SK-MEL-5 (cell line): ENCODE measurements around the gene PCNP. TPM values are rescaled to one million over a fixed set of nuclear protein-coding genes. Genes with fewer than 3 reads are reported as not detected.
"Not testable (repeated sequence)": the region's sequence is repeated elsewhere in the genome, so short reads cannot be mapped to it uniquely, and the experiment has no call there.

Experiments used
- DNase-seq: peaks from one replicate; pipeline ENCODE4 v3.0.0-alpha.2; 2016; ENCODE audit warnings: low read depth, low spot score
- in situ Hi-C: cut with HindIII; loops from 2 replicates; pipeline ENCODE4 v1.10.0; 2016; ENCODE audit warnings: low sequenced_read_pairs, high pct_unique_total_duplicates, low pct_unique_long_range_greater_than_20kb
- total RNA-seq: library from RNA; depleted of rRNA; stranded (reverse); fragments of >200 nt; shearing (Covaris generic); gene quantifications from 2 replicates; pipeline ENCODE4 v1.2.3, GENCODE V29; 2014

Gene PCNP
- total RNA-seq, 1 experiment from 2014 or later, result 69.9 TPM

DNA sequence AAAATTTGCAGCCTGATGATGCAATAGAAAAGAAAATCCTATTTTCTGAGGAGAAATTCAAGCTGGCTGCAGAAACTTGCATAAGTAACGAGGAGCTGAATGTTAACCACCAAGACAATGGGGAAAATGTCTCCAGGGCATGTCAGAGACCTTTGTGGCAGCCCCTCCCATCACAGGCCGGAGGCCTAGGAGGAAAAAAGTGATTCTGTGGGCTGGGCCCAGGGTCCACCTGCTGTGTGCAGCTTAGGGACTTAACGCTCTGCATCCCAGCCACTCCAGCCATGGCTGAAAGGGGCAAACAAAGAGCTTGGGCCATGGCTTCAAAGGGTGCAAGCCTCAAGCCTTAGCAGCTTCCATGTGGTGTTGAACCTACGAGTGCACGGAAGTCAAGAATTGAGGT, 20.6 kb upstream of the PCNP start:
- in situ Hi-C loops, DNase-seq: not testable (repeated sequence)

DNA sequence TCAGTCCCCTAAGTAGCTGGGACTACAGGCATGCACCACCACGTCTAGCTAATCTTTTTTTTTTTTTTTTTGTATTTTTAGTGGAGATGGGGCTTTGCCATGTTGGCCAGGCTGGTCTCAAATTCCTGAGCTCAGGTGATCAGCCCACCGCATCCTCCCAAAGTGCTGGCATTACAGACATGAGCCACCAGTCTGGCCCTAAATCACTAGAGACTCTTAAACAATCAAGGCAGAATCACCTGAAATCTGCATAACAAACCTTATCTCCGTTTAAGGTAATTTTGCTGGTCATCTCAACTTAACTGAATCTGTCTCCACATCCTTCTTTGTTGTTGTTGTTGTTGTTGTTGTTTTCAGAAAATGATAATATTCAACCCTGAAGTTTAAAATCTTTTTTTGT, 17.9 kb upstream of the PCNP start:
- in situ Hi-C loops, result no loop called here
- DNase-seq, result no peak

DNA sequence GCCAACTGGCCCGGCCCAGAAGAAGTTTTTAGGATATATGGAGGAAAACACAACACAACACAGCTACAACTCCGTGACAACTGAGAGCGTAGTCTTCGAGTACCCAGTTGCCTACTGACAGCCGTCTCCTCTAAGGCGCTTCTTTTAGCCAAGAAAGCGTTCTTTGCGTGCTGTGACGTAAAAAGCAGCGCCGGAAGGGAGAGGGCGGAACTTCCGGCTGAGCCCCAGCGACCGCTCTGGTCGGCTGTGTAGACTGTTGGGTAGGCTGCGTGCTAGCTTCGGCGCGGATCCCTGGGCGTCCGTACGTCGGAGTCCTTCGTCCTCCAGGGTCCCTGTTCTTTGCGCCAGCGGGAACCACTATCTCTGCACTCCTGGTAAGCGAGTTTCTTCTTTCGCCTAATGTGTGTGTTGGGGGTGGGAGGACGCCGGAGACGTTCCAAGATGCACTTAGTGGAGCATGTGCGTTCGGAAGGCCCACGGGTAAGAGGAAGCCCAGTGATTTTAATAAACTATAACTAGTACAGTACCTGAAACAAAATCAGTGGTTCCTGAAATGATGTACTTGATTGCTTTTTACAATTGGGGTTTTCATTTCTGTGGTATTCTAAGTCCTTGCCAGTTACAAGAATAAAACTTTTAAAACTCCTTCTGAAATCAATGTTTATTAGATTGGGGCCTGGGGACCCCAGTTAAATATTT, 12.2 kb upstream of the PCNP start, which contains the start of gene TRMT10C:
TSS of gene TRMT10C (plus strand) at position 239 of the 699 bp plus-strand sequence. CDS start 2,914 bp downstream, outside the sequence.
- DNase-seq, result peak; percentile 95
- in situ Hi-C loops, result no loop called here

DNA sequence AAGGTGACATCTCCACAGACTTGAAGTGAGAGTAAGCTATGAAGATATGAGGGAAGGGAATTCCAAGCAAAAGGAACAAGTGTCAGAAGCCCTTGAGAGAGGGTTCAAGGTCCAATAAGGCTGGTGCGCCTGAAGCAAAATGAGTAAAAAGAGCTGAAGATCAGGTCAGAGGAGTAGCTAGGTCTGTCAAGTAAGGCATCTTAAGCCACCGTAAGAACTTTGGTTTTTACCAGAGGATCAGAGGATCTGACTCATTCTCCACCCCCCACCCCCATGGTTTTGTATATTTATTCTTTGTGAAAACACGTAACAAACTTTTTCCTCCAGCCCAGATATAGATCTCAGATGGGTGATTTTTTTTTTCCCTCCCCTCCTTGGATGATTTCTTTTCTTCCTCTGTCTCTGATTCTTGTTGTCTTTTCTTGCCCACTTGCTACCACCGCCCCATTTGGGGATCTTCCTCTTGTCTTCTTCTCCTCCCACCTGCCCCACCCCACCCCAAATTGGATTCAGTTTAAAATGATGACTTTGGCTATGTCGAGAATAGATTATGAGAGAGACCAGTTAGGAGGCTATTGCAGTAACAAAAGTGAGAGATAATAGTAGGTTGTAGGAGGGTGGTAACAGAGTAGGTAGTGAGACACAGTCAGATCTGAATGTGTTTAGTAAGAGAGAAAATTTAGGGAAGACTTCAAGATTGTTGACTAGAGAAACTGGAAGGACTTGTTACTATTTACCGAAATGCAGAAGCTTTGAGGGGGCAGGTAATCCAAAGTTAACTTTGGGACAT, 6.3 kb upstream of the PCNP start:
- no peak for DNase-seq
- in situ Hi-C loops, result no loop called here

DNA sequence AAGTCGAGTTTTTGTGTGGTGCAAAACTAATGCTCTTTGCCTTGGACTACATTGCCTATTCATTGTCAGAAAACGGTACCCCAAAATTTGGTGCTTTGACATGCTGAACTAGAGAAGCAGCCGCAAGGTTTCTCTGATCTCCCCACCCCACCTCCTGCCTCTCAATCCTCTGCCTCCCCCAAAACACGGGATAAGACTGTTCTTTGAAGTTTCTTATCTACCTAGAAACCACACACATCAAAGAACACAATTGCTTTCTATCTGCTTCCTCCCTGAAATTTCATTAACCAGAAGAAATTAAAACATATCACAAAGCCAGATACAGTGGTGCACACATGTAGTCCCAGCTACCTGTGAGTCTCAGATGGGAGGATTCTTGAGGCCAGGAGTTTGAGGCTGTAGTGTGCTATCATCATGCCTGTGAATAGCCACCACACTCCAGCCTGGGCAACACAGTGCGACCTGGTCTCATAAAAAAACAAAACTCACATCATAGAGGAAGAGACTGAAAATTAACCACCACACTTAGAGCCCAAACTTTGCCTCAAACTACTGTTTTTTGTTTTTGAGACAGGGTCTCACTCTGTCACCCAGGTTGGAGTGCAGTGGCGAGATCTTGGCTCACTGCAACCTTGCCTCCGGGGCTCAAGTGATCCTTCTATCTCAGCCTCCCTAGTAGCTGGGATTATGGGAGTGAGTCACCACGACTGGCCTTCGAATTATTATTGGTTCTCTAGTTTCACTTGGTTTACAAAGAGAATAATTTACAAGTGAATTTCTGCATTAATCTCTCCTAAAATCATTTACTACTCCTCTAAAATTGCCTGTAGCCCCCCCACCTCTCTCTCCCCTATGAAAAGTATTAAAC, 2.7 kb upstream of the PCNP start:
- no peak for DNase-seq

DNA sequence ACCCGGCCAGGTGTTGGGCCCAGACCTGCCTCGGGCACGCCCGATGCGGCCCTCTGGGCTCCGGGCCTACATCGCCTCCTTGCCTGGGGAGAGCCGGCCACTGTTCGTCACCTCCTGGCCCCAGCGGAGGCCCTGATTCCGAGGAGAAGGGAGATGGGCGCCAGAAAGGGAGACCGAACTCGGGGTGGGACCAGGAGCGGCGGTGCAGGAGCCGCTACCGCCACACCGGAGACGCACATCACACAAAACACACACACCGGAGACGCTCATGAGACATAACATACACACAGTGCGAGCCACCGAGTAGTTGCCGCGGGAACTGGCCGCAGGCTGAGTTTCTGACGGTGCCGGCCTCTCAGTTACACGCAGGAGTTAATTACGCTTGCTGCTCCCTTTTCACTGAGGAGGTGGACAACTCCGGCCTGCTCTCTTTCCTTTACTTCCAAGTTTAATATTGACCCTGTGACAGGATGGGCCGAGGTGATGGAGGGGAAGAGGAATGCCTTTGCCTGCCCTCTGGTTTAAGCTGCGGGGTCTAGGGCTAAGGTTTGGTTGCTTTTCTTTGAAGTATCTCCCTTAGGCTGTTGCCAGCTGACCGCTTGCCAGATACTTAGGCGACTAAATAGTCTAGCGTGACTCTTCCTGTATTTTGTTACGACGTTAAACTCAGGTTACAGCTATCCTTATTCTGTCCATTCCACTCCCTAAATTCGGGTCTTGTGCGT, 570 bp downstream of the PCNP start:
- DNase-seq, result peak; percentile 42
- in situ Hi-C loops, result no loop called here

More for the DNA sequence above, 2.7 kb upstream of the PCNP start:
- in situ Hi-C loops, result no loop called here

DNA sequence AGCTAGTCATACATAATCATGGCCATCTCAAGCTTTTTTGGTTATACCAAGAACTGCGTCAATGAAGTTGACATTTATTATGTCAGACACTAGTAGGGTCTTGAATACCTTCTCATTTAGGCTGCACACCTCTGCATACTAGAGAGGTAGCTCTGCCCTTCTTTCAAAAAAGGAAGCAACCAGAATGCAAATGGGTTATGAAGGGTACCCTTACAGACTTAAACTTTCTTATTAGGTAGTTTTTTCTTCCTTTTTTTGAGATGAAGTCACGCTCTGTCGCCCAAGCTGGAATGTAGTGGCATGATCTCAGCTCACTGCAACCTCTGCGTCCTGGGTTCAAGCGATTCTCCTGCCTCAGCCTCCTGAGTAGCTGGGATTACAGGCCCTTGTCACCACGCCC, 3.3 kb downstream of the PCNP start:
- DNase-seq, result no peak
- in situ Hi-C loops, result no loop called here

DNA sequence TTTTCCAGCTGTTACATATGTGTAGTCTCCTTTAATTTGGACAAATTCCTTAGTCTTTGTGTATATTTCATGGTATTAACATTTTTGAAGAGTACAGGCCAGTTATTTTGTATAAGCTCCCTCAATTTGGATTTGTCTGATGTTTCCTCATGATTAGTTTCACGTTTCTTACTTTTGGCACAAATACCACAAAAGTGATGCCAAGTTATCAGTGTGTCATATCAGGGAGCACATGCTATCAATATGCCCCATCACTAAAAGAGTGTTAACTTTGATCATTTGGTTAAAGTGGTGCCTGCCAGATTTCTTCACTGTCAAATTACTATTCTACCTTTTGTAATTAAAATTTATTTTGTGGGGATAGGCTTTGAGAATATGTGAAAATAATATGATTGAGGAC, 14.6 kb downstream of the PCNP start:
- in situ Hi-C loops, result no loop called here

DNA sequence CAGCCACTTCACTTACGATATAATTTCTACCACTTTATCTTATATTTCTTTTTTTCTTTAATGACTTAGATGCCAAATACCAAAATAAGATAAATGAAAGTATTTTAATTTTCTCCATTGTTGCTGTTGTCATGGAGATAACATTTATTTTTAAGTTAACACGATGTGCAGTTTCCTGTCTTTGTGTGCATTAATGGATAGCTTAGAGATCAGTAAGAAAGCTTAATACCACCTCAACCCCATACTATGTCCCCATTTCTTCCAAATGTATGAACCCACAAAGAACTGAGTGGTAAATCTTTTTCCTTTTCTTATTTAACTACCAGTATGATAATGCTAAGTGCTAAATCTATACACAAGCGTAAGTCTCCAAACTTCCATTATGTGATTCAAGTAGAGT, 17.1 kb downstream of the PCNP start:
- DNase-seq, result no peak
- in situ Hi-C loops, result no loop called here

More for the DNA sequence above, 14.6 kb downstream of the PCNP start:
- DNase-seq, result no peak

DNA sequence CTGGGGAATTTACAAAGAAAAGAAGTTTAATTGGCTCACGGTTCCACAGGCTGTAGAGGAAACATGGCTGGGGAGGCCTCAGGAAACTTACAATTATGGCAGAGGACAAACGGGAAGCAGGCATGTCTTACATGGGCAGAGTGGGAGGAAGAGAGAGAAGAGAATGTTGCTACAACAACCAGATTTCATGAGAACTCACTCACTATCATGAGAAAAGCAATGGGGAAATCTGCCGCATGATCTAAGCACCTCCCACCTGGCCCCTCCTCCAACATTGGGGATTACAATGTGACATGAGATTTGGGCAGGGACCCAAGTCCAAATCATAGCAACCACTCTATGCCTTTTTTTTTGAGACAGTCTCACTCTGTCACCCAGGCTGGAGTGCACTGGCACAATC, 28.8 kb downstream of the PCNP start:
- in situ Hi-C loops, result no loop called here
- DNase-seq, result no peak

DNA sequence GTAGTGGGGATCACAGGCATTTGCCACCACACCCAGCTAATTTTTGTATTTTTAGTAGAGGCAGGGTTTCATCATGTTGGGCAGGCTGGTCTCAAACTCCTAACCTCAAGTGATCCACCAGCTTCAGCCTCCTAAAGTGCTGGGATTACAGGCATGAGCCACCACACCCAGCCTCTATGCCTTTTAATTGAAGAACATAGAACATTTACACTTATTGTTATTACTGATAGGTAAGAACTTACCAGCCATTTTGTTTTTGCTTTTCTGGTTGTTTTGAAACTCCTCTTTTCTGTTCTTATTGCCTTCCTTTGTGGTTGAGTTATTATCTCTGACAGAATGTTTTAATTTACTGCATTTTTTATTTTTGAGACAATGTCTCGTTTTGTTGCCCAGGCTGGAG, 29.2 kb downstream of the PCNP start:
- DNase-seq, result no peak
- in situ Hi-C loops, result no loop called here

DNA sequence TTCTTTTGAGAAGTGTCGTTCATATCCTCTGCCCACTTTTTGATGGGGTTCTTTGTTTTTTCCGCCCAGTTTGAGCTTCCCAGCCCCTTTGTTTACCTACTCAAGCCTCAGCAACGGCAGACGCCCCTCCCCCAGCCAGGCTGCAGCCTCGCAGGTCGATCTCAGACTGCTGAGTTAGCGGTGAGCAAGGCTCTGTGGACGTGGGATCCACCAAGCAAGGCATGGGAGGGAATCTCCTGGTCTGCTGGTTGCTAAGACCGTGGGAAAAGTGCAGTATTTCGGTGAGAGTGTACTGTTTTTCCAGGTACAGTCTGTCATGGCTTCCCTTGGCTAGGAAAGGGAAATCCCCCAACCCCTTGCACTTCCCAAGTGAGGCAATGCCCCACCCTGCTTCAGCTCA, 31.4 kb downstream of the PCNP start:
- DNase-seq, in situ Hi-C loops: not testable (repeated sequence)

DNA sequence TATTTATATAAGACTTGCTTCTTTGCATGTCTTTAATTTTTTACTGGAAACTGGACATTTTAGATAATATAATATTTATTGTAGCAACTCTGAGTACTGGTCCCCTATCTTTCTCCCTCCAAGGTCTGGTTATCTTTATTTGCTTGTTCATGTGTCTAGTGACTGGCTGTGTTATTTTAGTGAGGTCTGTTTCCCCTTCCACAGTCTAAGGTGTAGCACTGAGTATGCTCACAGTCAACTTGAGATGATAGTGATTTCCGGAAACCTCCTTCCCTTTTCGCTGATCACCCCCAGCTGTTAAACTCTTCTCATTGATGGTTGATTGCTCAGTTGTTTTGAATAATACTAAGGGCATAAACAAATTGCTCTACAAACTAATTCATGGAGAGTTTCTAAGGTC, 37.0 kb downstream of the PCNP start:
- DNase-seq, result no peak
- in situ Hi-C loops, result no loop called here

DNA sequence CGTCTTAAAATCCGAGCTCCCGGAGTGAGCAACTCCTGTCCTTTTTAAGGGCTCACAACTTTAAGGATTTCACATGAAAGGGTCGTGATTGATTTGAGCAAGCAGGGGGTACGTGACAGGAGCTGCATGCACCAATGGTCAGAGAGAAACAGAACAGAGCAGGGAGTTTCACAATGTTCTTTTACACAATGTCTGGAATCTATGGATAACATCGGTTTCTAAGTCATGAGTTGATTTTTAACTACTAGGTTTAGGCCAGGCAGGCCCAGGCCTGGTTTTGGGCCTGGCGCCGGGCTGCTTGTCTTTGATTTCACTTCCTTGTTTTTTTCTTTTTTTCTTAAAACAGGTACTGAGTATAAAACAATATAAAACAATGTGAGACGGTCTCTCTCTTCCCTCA, 39.0 kb downstream of the PCNP start:
- DNase-seq, in situ Hi-C loops: not testable (repeated sequence)

DNA sequence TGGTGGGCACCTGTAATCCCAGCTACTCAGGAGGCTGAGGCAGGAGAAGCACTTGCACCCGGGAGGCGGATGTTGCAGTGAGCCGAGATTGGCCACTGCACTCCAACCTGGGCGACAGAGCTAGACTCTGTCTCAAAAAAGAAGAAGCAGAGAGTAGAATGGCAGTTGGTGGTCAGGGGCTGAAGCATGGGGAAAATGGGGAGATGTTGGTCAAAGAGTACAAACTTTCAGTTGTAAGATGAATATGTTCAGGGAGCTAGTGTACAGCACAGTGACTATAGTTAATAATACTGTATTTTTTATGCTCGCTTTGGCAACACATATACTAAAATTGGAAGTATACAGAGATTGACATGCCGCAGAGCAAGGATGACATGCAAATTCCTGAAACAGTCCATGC, 41.5 kb downstream of the PCNP start:
- in situ Hi-C loops, result no loop called here

DNA sequence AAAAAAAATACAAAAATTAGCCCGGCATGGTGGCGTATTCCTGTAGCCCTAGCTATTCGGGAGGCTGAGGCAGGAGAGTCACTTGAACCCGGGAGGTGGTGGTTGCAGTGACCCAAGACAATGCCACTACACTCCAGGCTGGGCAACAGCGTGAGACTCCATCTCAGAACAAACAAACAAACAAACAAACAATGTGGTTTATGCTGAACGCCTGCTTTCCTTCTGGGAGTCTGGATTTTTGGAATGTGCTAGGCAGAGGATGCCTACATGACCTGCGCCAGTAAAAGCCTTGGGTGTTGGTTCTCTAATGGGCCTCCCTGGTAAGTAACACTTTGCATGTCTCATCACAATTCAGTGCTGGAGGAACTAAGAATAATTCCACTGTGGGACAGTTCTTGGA, 43.5 kb downstream of the PCNP start:
- DNase-seq, result no peak
- in situ Hi-C loops, result no loop called here

More for the DNA sequence above, 41.5 kb downstream of the PCNP start:
- DNase-seq, result no peak

DNA sequence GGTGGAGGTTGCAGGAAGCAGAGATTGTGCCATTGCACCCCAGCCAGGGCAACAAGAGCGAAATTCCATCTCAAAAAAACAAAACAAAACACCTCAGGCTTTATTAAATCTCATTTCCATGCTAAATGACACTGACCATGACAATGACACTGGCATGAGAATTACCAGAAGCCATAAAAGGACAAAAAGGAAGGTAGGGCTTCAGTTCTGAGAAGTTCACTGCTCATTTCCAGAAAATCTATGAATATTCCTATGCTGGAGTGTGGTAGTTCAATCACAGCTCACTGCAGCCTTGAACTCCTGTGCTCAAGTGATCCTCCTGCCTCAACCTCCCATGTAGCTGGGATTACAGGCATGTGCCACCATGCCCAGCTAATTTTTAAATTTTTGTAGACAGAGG, 44.7 kb downstream of the PCNP start:
- DNase-seq, result no peak
- in situ Hi-C loops, result no loop called here
